WTC11 (cell line): ENCODE measurements around the gene USF2. TPM values are rescaled to one million over a fixed set of nuclear protein-coding genes. Genes with fewer than 3 reads are reported as not detected.
"Not testable (repeated sequence)": the region's sequence is repeated elsewhere in the genome, so short reads cannot be mapped to it uniquely, and the experiment has no call there.

ENCODE experiments used
- ATAC-seq: fragments of 200-7000 bp; cut with Tn5 transposase; 2 replicates; pipeline ENCODE4 v1.10.0; 2021; ENCODE audit warnings: mild to moderate bottlenecking, moderate library complexity
- CTCF ChIA-PET: fragments of 300-600 bp; sonication (Branson Sonifier 250); formaldehyde crosslinking; loops from one replicate; lab custom pipeline; 2021; ENCODE audit warnings: antibody characterized with exemption; lab: Charles Lee
- POLR2A ChIA-PET: fragments of 350-600 bp; sonication (Branson Sonifier 250); formaldehyde crosslinking; loops from one replicate; lab custom pipeline; 2021; ENCODE audit warnings: antibody characterized with exemption; lab: Charles Lee
- DNase-seq: peaks from one replicate; pipeline ENCODE4 v3.0.0; 2021; ENCODE audit warnings: low spot score
- H3K27ac Mint-ChIP-seq: 2 replicates; pipeline ENCODE4 v1.8.0; 2021; ENCODE audit warnings: mixed read lengths
- H3K27me3 Mint-ChIP-seq: 2 replicates; pipeline ENCODE4 v1.8.0; 2021; ENCODE audit warnings: low read depth, mild to moderate bottlenecking, moderate library complexity, mixed read lengths
- H3K36me3 Mint-ChIP-seq: 2 replicates; pipeline ENCODE4 v1.8.0; 2021; ENCODE audit warnings: mixed read lengths
- H3K4me1 Mint-ChIP-seq: 2 replicates; pipeline ENCODE4 v1.8.0; 2022; ENCODE audit warnings: mixed read lengths
- H3K4me3 Mint-ChIP-seq: 2 replicates; pipeline ENCODE4 v1.8.0; 2021; ENCODE audit warnings: mild to moderate bottlenecking, moderate library complexity, mixed read lengths
- H3K9me3 Mint-ChIP-seq: 2 replicates; pipeline ENCODE4 v1.8.0; 2021; ENCODE audit warnings: mixed read lengths
- AR ChIP-seq: fragments of 250-450 bp; sonication (Bioruptor Pico); IDR thresholded peaks from 2 replicates; pipeline ENCODE4 v1.9.0; 2021; ENCODE audit warnings: mild to moderate bottlenecking
- ARID4B ChIP-seq: sonication (generic); formaldehyde crosslinking; IDR thresholded peaks from 2 replicates; pipeline ENCODE4 v1.8.0; 2023; ENCODE audit warnings: missing genetic modification reagents, mild to moderate bottlenecking, borderline replicate concordance
- CBFB ChIP-seq: sonication (generic); formaldehyde crosslinking; IDR thresholded peaks from 2 replicates; pipeline ENCODE4 v1.8.1; 2022; ENCODE audit warnings: mild to moderate bottlenecking, low read depth, missing genetic modification reagents
- CREB1 ChIP-seq: sonication (generic); formaldehyde crosslinking; IDR thresholded peaks from 2 replicates; pipeline ENCODE4 v1.8.0; 2023; ENCODE audit warnings: mild to moderate bottlenecking, missing genetic modification reagents
- E2F4 ChIP-seq: sonication (generic); formaldehyde crosslinking; IDR thresholded peaks from 2 replicates; pipeline ENCODE4 v1.8.1; 2022; ENCODE audit warnings: low read depth, mild to moderate bottlenecking, moderate library complexity, missing genetic modification reagents, borderline replicate concordance
- ELF4 ChIP-seq: sonication (generic); formaldehyde crosslinking; IDR thresholded peaks from 2 replicates; pipeline ENCODE4 v1.8.1; 2022; ENCODE audit warnings: low read depth, mild to moderate bottlenecking, moderate library complexity, missing genetic modification reagents
- FOXP1 ChIP-seq: sonication (generic); formaldehyde crosslinking; IDR thresholded peaks from 2 replicates; pipeline ENCODE4 v1.8.0; 2022; ENCODE audit warnings: missing genetic modification reagents, mild to moderate bottlenecking, moderate library complexity, borderline replicate concordance
- GABPB1 ChIP-seq: sonication (generic); formaldehyde crosslinking; IDR thresholded peaks from 2 replicates; pipeline ENCODE4 v1.8.1; 2023; ENCODE audit warnings: mild to moderate bottlenecking, missing genetic modification reagents
- IRF2 ChIP-seq: sonication (generic); formaldehyde crosslinking; IDR thresholded peaks from 2 replicates; pipeline ENCODE4 v1.8.0; 2022; ENCODE audit warnings: low read depth, missing genetic modification reagents, borderline replicate concordance
- KAT7 ChIP-seq: sonication (generic); formaldehyde crosslinking; IDR thresholded peaks from 2 replicates; pipeline ENCODE4 v1.8.1; 2023; ENCODE audit warnings: missing genetic modification reagents, mild to moderate bottlenecking, borderline replicate concordance
- NFYB ChIP-seq: sonication (generic); formaldehyde crosslinking; conservative IDR thresholded peaks from 2 replicates; pipeline ENCODE4 v1.8.0; 2022; ENCODE audit warnings: low read depth, missing genetic modification reagents
- SMAD3 ChIP-seq: sonication (generic); formaldehyde crosslinking; IDR thresholded peaks from 2 replicates; pipeline ENCODE4 v1.8.0; 2022; ENCODE audit warnings: missing genetic modification reagents, mild to moderate bottlenecking, borderline replicate concordance
- TEAD4 ChIP-seq: sonication (generic); formaldehyde crosslinking; IDR thresholded peaks from 2 replicates; pipeline ENCODE4 v1.8.0; 2022; ENCODE audit warnings: mild to moderate bottlenecking, missing genetic modification reagents
- TP53 ChIP-seq: sonication (generic); formaldehyde crosslinking; IDR thresholded peaks from 2 replicates; pipeline ENCODE4 v1.8.1; 2023; ENCODE audit warnings: mild to moderate bottlenecking, missing genetic modification reagents
- ZNF121 ChIP-seq: sonication (generic); formaldehyde crosslinking; IDR thresholded peaks from 2 replicates; pipeline ENCODE4 v1.8.0; 2023; ENCODE audit warnings: missing genetic modification reagents
- ZNF396 ChIP-seq: fragments of 250-450 bp; sonication (Bioruptor Pico); IDR thresholded peaks from 2 replicates; pipeline ENCODE4 v1.8.0; 2021; ENCODE audit warnings: mild to moderate bottlenecking, moderate library complexity, borderline replicate concordance
- total RNA-seq: library from RNA; stranded (reverse); gene quantifications from 3 replicates; pipeline ENCODE4 v1.2.3, GENCODE V29; 2021

Gene USF2
- total RNA-seq, 1 experiment from 2014 or later = 109 TPM

GRCh38 chr19:35285465-35285864 lies 16.7 kb downstream of the USF2 start:
- POLR2A ChIA-PET, H3K4me3 Mint-ChIP-seq, H3K9me3 Mint-ChIP-seq, DNase-seq, H3K36me3 Mint-ChIP-seq, ATAC-seq, H3K27me3 Mint-ChIP-seq: not testable (repeated sequence)
- CTCF ChIA-PET = interaction anchor here (0.6 to 2.0 kb wide), 7 partner anchors 10 to 225 kb away, joined by 3 to 7 read pairs (median 5); partner anchors contain the start of gene USF2
- Mint-ChIP-seq H3K27ac (peak overlapping the region; percentile 34; the same call in 1 of the 2 replicates), H3K4me1 (peaks cover 12% of the 10 kb centered on the region)

GRCh38 chr19:35286101-35286500 lies 17.3 kb downstream of the USF2 start:
- ATAC-seq, H3K36me3 Mint-ChIP-seq, H3K27ac Mint-ChIP-seq, H3K9me3 Mint-ChIP-seq, POLR2A ChIA-PET, DNase-seq, H3K4me3 Mint-ChIP-seq, H3K27me3 Mint-ChIP-seq: not testable (repeated sequence)
- CTCF ChIA-PET = interaction anchor here (0.7 to 1.6 kb wide), 4 partner anchors 15 to 209 kb away, joined by 3 to 6 read pairs (median 4); no protein-coding TSS in a partner anchor
- H3K4me1 Mint-ChIP-seq = peaks cover 13% of the 10 kb centered on the region

- Mint-ChIP-seq H3K4me3 (no peak overlapping the region), H3K4me1 (peaks cover 13% of the 10 kb centered on the region), H3K27me3 (no peaks in the 10 kb centered on the region; the same call in none of the 2 replicates), H3K27ac (no peak overlapping the region), H3K36me3 (no peaks in the 10 kb centered on the region), H3K9me3 (no peaks in the 10 kb centered on the region)
- no peak for TF ChIP-seq E2F4
- TF ChIP-seq ZNF121 (CRISPR knock-in tag) = 0 out of 2 replicates have a peak, but pooled peaks have one; percentile 56
- TF ChIP-seq TP53 (CRISPR knock-in tag) = no peak
- POLR2A ChIA-PET = no interaction called here
- CTCF ChIA-PET = no interaction called here
- no peak for DNase-seq
- no peak for ATAC-seq
Observed at GRCh38 chr19:35287713-35288112, 19.0 kb downstream of the USF2 start.

- H3K4me1 Mint-ChIP-seq = peaks cover 17% of the 10 kb centered on the region
- H3K4me3 Mint-ChIP-seq = no peak overlapping the region
- H3K27ac Mint-ChIP-seq = no peak overlapping the region
- no peaks in the 10 kb centered on the region; the same call in none of the 2 replicates for H3K27me3 Mint-ChIP-seq
- TF ChIP-seq ELF4 (CRISPR knock-in tag) = no peak
- TF ChIP-seq GABPB1 (CRISPR knock-in tag) = no peak
- ATAC-seq = no peak
- H3K36me3 Mint-ChIP-seq = no peaks in the 10 kb centered on the region
- ChIA-PET CTCF (no interaction called here), POLR2A (no interaction called here)
- H3K9me3 Mint-ChIP-seq = no peaks in the 10 kb centered on the region
- no peak for DNase-seq
Observed at GRCh38 chr19:35288331-35288730, 19.6 kb downstream of the USF2 start.

GRCh38 chr19:35288906-35289305 lies 20.1 kb downstream of the USF2 start:
- POLR2A ChIA-PET = no interaction called here
- Mint-ChIP-seq H3K27me3 (no peaks in the 10 kb centered on the region; the same call in 1 of the 2 replicates), H3K4me3 (no peak overlapping the region), H3K27ac (no peak overlapping the region), H3K36me3 (no peaks in the 10 kb centered on the region), H3K9me3 (no peaks in the 10 kb centered on the region), H3K4me1 (peaks cover 17% of the 10 kb centered on the region)
- no peak for ATAC-seq
- CTCF ChIA-PET = interaction anchor here (0.6 to 1.0 kb wide), 3 partner anchors 20 to 237 kb away, joined by 3 to 4 read pairs (median 4); partner anchors contain the start of gene USF2
- DNase-seq = no peak
- TF ChIP-seq SMAD3 (CRISPR knock-in tag) = no peak
- no peak for TF ChIP-seq ZNF396 (CRISPR knock-in tag)
- no peak for TF ChIP-seq FOXP1 (CRISPR knock-in tag)
- no peak for TF ChIP-seq ARID4B (CRISPR knock-in tag)
- no peak for TF ChIP-seq NFYB (CRISPR knock-in tag)
- no peak for TF ChIP-seq CREB1 (CRISPR knock-in tag)
- TF ChIP-seq TEAD4 (CRISPR knock-in tag) = no peak
- no peak for TF ChIP-seq AR (CRISPR knock-in tag)
- no peak for TF ChIP-seq KAT7 (CRISPR knock-in tag)
- no peak for TF ChIP-seq IRF2 (CRISPR knock-in tag)
- no peak for TF ChIP-seq ZNF121 (CRISPR knock-in tag)
- no peak for TF ChIP-seq CBFB (CRISPR knock-in tag)
